T-cell (primary cell): Measurements from ENCODE around the gene OR6C65. TPM values are rescaled to one million over a fixed set of nuclear protein-coding genes. Genes with fewer than 3 reads are reported as not detected.
"Not testable (repeated sequence)": the region's sequence is repeated elsewhere in the genome, so short reads cannot be mapped to it uniquely, and the experiment has no call there.

ENCODE experiments used
- ATAC-seq, 4 experiments: fragments of 200-7000 bp in 3 of 4; fragments of 150-1000 bp in 1 of 4; cut with Tn5 transposase; replicated peaks in 1 of 4; 1 replicate in 3 of 4; 2 replicates in 1 of 4; pipeline ENCODE4 v1.10.0; 2021; ENCODE audit warnings: moderate library complexity in 3 of 4, mild to moderate bottlenecking in 2 of 4, moderate number of reproducible peaks in 1 of 4
- CTCF ChIA-PET, 2 donors: fragments of 300-600 bp; sonication (Branson Sonifier 250); formaldehyde crosslinking; loops; one replicate each; lab custom pipeline; 2022; ENCODE audit warnings: antibody characterized with exemption in 2 of 2; lab: Charles Lee
- POLR2A ChIA-PET, 2 donors: fragments of 300-600 bp; sonication (Branson Sonifier 250); formaldehyde crosslinking; loops; one replicate each; lab custom pipeline; 2022; ENCODE audit warnings: antibody characterized with exemption in 2 of 2; lab: Charles Lee
- DNase-seq, 35 experiments: peaks; one replicate each; pipeline versions ENCODE4 v3.0.0 to v3.0.0-alpha.2; 2013 to 2023
- H3K27ac ChIP-seq: one replicate; pipeline ENCODE4 v1.5.1; 2013; ENCODE audit warnings: low read length
- H3K27me3 ChIP-seq, 2 experiments: replicated peaks in 1 of 2; 1 replicate in 1 of 2; 2 replicates in 1 of 2; pipeline versions ENCODE4 v1.6.1 to v1.7.0; 2013; ENCODE audit warnings: low read length in 1 of 2, mixed read lengths in 1 of 2; ENCODE audit not compliant: control insufficient read depth in 2 of 2, insufficient read depth in 2 of 2; ENCODE audit errors: extremely low read depth in 1 of 2
- H3K36me3 ChIP-seq, 2 donors: 1 replicate in 1 of 2; 2 replicates in 1 of 2; pipeline versions ENCODE4 v1.6.1 to v1.7.0; 2013; ENCODE audit warnings: low read length in 1 of 2; ENCODE audit not compliant: control insufficient read depth in 2 of 2, insufficient read depth in 1 of 2; ENCODE audit errors: extremely low read depth in 1 of 2
- H3K4me1 ChIP-seq, 2 experiments: 1 replicate in 1 of 2; 2 replicates in 1 of 2; pipeline versions ENCODE4 v1.6.1 to v1.7.0; 2013; ENCODE audit warnings: low read length in 2 of 2, mixed read lengths in 1 of 2; ENCODE audit not compliant: insufficient read depth in 2 of 2, control insufficient read depth in 1 of 2; ENCODE audit errors: extremely low read depth in 1 of 2
- H3K4me3 ChIP-seq, 2 donors: 1 replicate in 1 of 2; 2 replicates in 1 of 2; pipeline versions ENCODE4 v1.5.1 to v1.7.0; 2013; ENCODE audit warnings: mild to moderate bottlenecking in 2 of 2, low read length in 1 of 2, moderate library complexity in 1 of 2; ENCODE audit not compliant: control insufficient read depth in 1 of 2; ENCODE audit errors: extremely low read depth in 1 of 2
- H3K9me3 ChIP-seq: 2 replicates; pipeline ENCODE4 v1.7.0; 2013
- H3K27ac Mint-ChIP-seq, 2 donors: one replicate each; pipeline ENCODE4 v1.8.0; 2020 to 2021; ENCODE audit warnings: mild to moderate bottlenecking in 2 of 2, mixed read lengths in 2 of 2
- H3K27me3 Mint-ChIP-seq, 2 donors: one replicate each; pipeline ENCODE4 v1.8.0; 2021 to 2022; ENCODE audit warnings: mixed read lengths in 2 of 2
- H3K36me3 Mint-ChIP-seq: one replicate; pipeline ENCODE4 v1.8.0; 2021; ENCODE audit warnings: mixed read lengths
- H3K4me1 Mint-ChIP-seq, 3 donors: one replicate each; pipeline ENCODE4 v1.8.0; 2020 to 2022; ENCODE audit warnings: mixed read lengths in 3 of 3, mild to moderate bottlenecking in 1 of 3
- H3K4me3 Mint-ChIP-seq, 3 donors: one replicate each; pipeline ENCODE4 v1.8.0; 2020 to 2022; ENCODE audit warnings: mild to moderate bottlenecking in 3 of 3, mixed read lengths in 3 of 3, moderate library complexity in 3 of 3
- H3K9me3 Mint-ChIP-seq, 3 donors: one replicate each; pipeline ENCODE4 v1.8.0; 2020 to 2022; ENCODE audit warnings: mixed read lengths in 3 of 3
- WGBS: methylation state at CpG from one replicate; pipeline ENCODE4 v1.1.5; 2013; ENCODE audit warnings: missing lambda C conversion rate; ENCODE audit not compliant: insufficient coverage; 5-methylcytosine and 5-hydroxymethylcytosine counted together
- total RNA-seq, 35 experiments: library from RNA in 6 of 35; stranded (reverse) in 6 of 35; fragments of 120-200 nt in 1 of 35; gene quantifications; one replicate each; pipeline versions ENCODE4 v1.2.1 to v1.2.4 and lab custom pipeline; 2013 to 2026

OR6C65 gene
- total RNA-seq, 5 donors from 2014 or later (not counting 1 experiment from before 2014, with no cell fraction given): not detected

GRCh38 chr12:55392032-55392795, 8.1 kb upstream of the OR6C65 start:
- H3K27ac Mint-ChIP-seq: no peak overlapping the region
- H3K9me3 ChIP-seq: no peaks in the 10 kb centered on the region
- no peaks in the 10 kb centered on the region for H3K36me3 ChIP-seq
- peaks cover 0 to 11% of the 10 kb centered on the region in 2 experiments for H3K27me3 ChIP-seq
- H3K4me3 Mint-ChIP-seq: no peak overlapping the region
- 83% methylated on average over 23 of the region's 23 CpGs for WGBS
- H3K4me1 Mint-ChIP-seq: no peaks in the 10 kb centered on the region
- H3K27me3 Mint-ChIP-seq: peaks cover 7 to 15% of the 10 kb centered on the region in 2 donors
- no peaks in the 10 kb centered on the region for H3K9me3 Mint-ChIP-seq
- DNase-seq (no peak), ATAC-seq (no peak)
- H3K36me3 Mint-ChIP-seq: no peaks in the 10 kb centered on the region
- no peak overlapping the region for H3K27ac ChIP-seq
- no peaks in the 10 kb centered on the region for H3K4me1 ChIP-seq
- ChIA-PET POLR2A (no interaction called here), CTCF (no interaction called here)
- no peak overlapping the region for H3K4me3 ChIP-seq

DNA sequence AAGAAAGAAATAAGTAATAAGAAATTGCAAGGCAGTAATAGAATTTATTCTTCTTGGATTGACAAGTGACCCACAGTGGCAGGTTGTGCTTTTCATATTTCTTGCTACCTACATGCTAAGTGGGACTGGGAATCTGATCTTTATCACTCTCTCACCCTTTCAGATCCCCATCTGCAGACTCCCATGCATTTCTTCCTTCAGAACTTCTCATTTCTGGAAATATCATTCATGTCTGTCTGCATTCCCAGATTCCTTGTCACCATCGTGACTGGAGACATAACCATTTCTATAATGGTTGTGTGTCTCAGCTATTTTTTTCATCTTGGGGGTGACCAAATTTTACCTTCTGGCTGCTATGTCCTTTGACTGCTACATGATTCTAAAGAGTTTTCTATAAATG, 4.0 kb upstream of the OR6C65 start:
- H3K4me3 ChIP-seq: no peak overlapping the region
- Mint-ChIP-seq H3K4me3 (no peak overlapping the region), H3K9me3 (no peaks in the 10 kb centered on the region), H3K36me3 (no peaks in the 10 kb centered on the region), H3K27me3 (peaks cover 16 to 22% of the 10 kb centered on the region in 2 donors), H3K27ac (no peak overlapping the region), H3K4me1 (no peaks in the 10 kb centered on the region)
- WGBS: no CpG with 5 or more reads among the region's 1 CpG
- POLR2A ChIA-PET: no interaction called here
- no peak for ATAC-seq
- H3K27ac ChIP-seq: no peak overlapping the region
- DNase-seq: no peak
- H3K9me3 ChIP-seq: no peaks in the 10 kb centered on the region
- CTCF ChIA-PET: no interaction called here
- H3K27me3 ChIP-seq: peaks cover 0 to 11% of the 10 kb centered on the region in 2 experiments
- no peaks in the 10 kb centered on the region for H3K36me3 ChIP-seq
- H3K4me1 ChIP-seq: no peaks in the 10 kb centered on the region

GRCh38 chr12:55407866-55408265, 7.5 kb downstream of the OR6C65 start:
- ATAC-seq: no peak
- no peaks in the 10 kb centered on the region for H3K27me3 ChIP-seq
- Mint-ChIP-seq H3K9me3 (peaks cover 0 to 12% (median 4%) of the 10 kb centered on the region in 3 donors), H3K27me3 (peaks cover 1 to 4% of the 10 kb centered on the region in 2 donors), H3K27ac (no peak overlapping the region), H3K4me1 (no peaks in the 10 kb centered on the region), H3K4me3 (no peak overlapping the region), H3K36me3 (no peaks in the 10 kb centered on the region)
- no peaks in the 10 kb centered on the region for H3K4me1 ChIP-seq
- H3K27ac ChIP-seq: no peak overlapping the region
- H3K9me3 ChIP-seq: no peaks in the 10 kb centered on the region
- no peaks in the 10 kb centered on the region for H3K36me3 ChIP-seq
- no peak overlapping the region for H3K4me3 ChIP-seq
- ChIA-PET POLR2A (no interaction called here), CTCF (no interaction called here)
- no peak for DNase-seq
- WGBS: no CpG with 5 or more reads among the region's 1 CpG

- H3K9me3 Mint-ChIP-seq, ATAC-seq, H3K9me3 ChIP-seq, POLR2A ChIA-PET, H3K4me1 ChIP-seq, H3K27me3 Mint-ChIP-seq, CTCF ChIA-PET, H3K4me3 ChIP-seq, H3K4me3 Mint-ChIP-seq, H3K27ac Mint-ChIP-seq, H3K27me3 ChIP-seq, H3K4me1 Mint-ChIP-seq, H3K36me3 ChIP-seq, H3K27ac ChIP-seq, DNase-seq, H3K36me3 Mint-ChIP-seq: not testable (repeated sequence)
- no CpG with 5 or more reads among the region's 1 CpG for WGBS
Measured at GRCh38 chr12:55409133-55409532, 8.8 kb downstream of the OR6C65 start.

DNA sequence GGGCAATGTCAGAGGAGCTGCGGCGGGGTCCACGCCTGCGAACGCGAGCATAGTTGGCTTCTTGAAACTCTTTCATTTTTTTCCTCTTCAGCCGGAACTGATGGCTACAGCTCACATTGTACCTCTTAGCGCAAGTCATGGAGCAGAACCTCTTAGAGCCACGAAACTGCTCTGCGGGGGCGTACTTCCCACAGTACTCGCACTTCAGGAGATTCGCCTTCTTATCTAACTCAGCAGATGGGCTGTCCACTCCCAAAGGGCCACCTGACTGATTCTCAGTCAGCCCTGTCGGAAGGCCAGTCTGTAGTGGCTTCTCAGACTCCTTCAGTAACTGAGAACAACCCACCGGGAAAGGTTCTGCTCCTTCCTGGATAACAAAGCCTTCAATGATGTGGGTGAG, 11.8 kb downstream of the OR6C65 start:
- not testable (repeated sequence) for H3K4me3 Mint-ChIP-seq

GRCh38 chr12:55413498-55414388, 13.4 kb downstream of the OR6C65 start:
- H3K4me3 Mint-ChIP-seq, H3K27ac ChIP-seq, H3K36me3 Mint-ChIP-seq, H3K4me3 ChIP-seq, H3K4me1 Mint-ChIP-seq, H3K27ac Mint-ChIP-seq, H3K9me3 ChIP-seq, H3K36me3 ChIP-seq, POLR2A ChIA-PET, H3K9me3 Mint-ChIP-seq, DNase-seq, H3K27me3 ChIP-seq, CTCF ChIA-PET, H3K4me1 ChIP-seq, ATAC-seq: not testable (repeated sequence)
- 83% methylated on average over 1 of the region's 6 CpGs for WGBS
- H3K27me3 Mint-ChIP-seq: peaks cover 45% of the 10 kb centered on the region in 2 donors

More for the DNA sequence above, 11.8 kb downstream of the OR6C65 start:
- WGBS: 97% methylated on average over 10 of the region's 15 CpGs
- H3K36me3 ChIP-seq, H3K4me3 ChIP-seq, H3K9me3 ChIP-seq, DNase-seq, ATAC-seq, H3K4me1 Mint-ChIP-seq, CTCF ChIA-PET, H3K27me3 ChIP-seq, H3K27ac Mint-ChIP-seq, H3K27ac ChIP-seq, H3K9me3 Mint-ChIP-seq, H3K4me1 ChIP-seq, POLR2A ChIA-PET, H3K36me3 Mint-ChIP-seq: not testable (repeated sequence)
- peaks cover 30 to 31% of the 10 kb centered on the region in 2 donors for H3K27me3 Mint-ChIP-seq
